K562 (cell line): Measurements from ENCODE around the gene SPINK8.

Source experiments
- GABPB1 ChIP-seq: sonication (generic); formaldehyde crosslinking; IDR thresholded peaks from 2 replicates; pipeline ENCODE4 v1.8.0; 2022; ENCODE audit warnings: mild to moderate bottlenecking, missing genetic modification reagents
- PHB ChIP-seq: fragments of 250-450 bp; sonication (Bioruptor Pico); IDR thresholded peaks from 2 replicates; pipeline ENCODE4 v1.5.0; 2021

GRCh38 chr3:48371651-48372376 is 38.4 kb upstream of the SPINK8 start, which contains the start of gene FBXW12:
- TF ChIP-seq GABPB1 (CRISPR knock-in tag) (no peak), PHB (CRISPR knock-in tag) (no peak)
